ENCODE results near the gene ACOXL. TPM values are rescaled to one million over a fixed set of nuclear protein-coding genes. Genes with fewer than 3 reads are reported as not detected.

Gene ACOXL
- total RNA-seq, 4 donors from 2014 or later = not detected

GRCh38 chr2:110858993-110859701 lies 126.8 kb downstream of the ACOXL start:
- Histone ChIP-seq H3K36me3 (no peaks in the 10 kb centered on the region), H3K4me1 (peaks cover 0 to 5% (median 0%) of the 10 kb centered on the region in 3 donors), H3K27ac (no peak overlapping the region), H3K27me3 (peaks cover 0 to 70% (median 0%) of the 10 kb centered on the region in 4 donors), H3K9me3 (no peaks in the 10 kb centered on the region), H3K4me3 (no peak overlapping the region)
- 38 to 53% methylated on average over 13 of the region's 13 CpGs for WGBS, 2 donors
- no peak for DNase-seq
- intact Hi-C loops (cut with DNase I) = no loop called here
- TF ChIP-seq, protein P1, sequence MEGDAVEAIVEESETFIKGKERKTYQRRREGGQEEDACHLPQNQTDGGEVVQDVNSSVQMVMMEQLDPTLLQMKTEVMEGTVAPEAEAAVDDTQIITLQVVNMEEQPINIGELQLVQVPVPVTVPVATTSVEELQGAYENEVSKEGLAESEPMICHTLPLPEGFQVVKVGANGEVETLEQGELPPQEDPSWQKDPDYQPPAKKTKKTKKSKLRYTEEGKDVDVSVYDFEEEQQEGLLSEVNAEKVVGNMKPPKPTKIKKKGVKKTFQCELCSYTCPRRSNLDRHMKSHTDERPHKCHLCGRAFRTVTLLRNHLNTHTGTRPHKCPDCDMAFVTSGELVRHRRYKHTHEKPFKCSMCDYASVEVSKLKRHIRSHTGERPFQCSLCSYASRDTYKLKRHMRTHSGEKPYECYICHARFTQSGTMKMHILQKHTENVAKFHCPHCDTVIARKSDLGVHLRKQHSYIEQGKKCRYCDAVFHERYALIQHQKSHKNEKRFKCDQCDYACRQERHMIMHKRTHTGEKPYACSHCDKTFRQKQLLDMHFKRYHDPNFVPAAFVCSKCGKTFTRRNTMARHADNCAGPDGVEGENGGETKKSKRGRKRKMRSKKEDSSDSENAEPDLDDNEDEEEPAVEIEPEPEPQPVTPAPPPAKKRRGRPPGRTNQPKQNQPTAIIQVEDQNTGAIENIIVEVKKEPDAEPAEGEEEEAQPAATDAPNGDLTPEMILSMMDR (IDR thresholded peaks at IDR 0.05) = no peak
- no peak for TF ChIP-seq POLR2A (IDR thresholded peaks at IDR 0.05)

DNA sequence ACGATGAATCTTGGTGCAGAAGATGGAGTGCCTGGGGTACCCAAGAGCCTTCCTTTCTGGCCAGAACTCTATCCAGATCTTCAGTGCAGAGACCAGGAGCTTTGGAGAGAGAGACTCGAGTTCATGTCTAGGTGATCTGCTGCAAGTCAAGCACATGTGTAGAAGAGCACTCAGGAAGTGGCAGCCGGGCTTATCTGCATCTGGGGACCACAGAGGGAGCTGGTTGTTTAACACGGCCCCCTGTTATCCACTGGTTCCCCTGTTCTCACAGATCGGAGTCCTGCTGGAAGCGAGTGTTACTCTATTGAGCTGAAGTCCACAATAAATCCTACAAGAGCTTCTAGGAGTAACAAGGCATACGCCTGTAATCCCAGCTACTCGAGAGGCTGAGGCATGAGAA lies 128.3 kb downstream of the ACOXL start:
- TF ChIP-seq, protein P1 (IDR thresholded peaks at IDR 0.05) = no peak
- no peak for TF ChIP-seq POLR2A (IDR thresholded peaks at IDR 0.05)
- WGBS, 2 donors = 75 to 83% methylated on average over 7 of the region's 8 CpGs
- no peaks in the 10 kb centered on the region for H3K36me3 ChIP-seq
- H3K27ac ChIP-seq = no peak overlapping the region
- H3K4me3 ChIP-seq = no peak overlapping the region
- intact Hi-C loops (cut with DNase I) = no loop called here
- H3K27me3 ChIP-seq = peaks cover 0 to 80% (median 0%) of the 10 kb centered on the region in 4 donors
- DNase-seq = no peak
- no peaks in the 10 kb centered on the region for H3K9me3 ChIP-seq
- peaks cover 0 to 5% (median 0%) of the 10 kb centered on the region in 3 donors for H3K4me1 ChIP-seq

- peaks cover 0 to 5% (median 0%) of the 10 kb centered on the region in 3 donors for H3K4me1 ChIP-seq
- peaks cover 0 to 80% (median 0%) of the 10 kb centered on the region in 4 donors for H3K27me3 ChIP-seq
- no peak overlapping the region for H3K4me3 ChIP-seq
- intact Hi-C loops (cut with DNase I) = no loop called here
- no peak for DNase-seq
- 65 to 75% methylated on average over 17 of the region's 17 CpGs for WGBS, 2 donors
- H3K9me3 ChIP-seq = no peaks in the 10 kb centered on the region
- H3K36me3 ChIP-seq = no peaks in the 10 kb centered on the region
- no peak overlapping the region for H3K27ac ChIP-seq
- TF ChIP-seq, protein P1 (IDR thresholded peaks at IDR 0.05) = no peak
- TF ChIP-seq POLR2A (IDR thresholded peaks at IDR 0.05) = no peak
Observed at GRCh38 chr2:110861616-110862260, 129.4 kb downstream of the ACOXL start.

DNA sequence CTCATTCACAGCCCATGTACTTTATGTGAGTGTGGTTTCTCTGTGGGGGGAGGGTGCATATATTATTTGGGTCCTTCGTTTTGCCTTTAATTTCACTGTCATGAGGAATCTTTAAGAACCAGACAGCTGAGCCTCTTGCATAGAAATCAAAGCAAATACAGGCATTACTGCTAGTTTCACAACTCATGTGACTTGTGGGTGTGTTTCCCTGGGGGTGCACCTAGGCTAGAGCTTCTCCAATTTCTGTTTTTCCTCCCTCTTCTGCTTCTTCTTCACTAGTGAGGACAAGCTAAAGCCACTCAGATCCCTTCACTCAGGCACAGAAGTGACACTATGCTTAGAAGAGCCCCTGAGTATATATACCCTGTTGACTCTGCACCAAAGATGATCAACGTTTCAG lies 131.4 kb downstream of the ACOXL start:
- Histone ChIP-seq H3K36me3 (no peaks in the 10 kb centered on the region), H3K4me3 (no peak overlapping the region), H3K27ac (no peak overlapping the region), H3K9me3 (no peaks in the 10 kb centered on the region), H3K4me1 (peaks cover 0 to 5% (median 0%) of the 10 kb centered on the region in 3 donors), H3K27me3 (peaks cover 0 to 63% (median 0%) of the 10 kb centered on the region in 4 donors)
- WGBS, 2 donors = 67 to 77% methylated on average over 1 to 2 of the region's 2 CpGs
- DNase-seq = no peak
- intact Hi-C loops (cut with DNase I) = no loop called here
- no peak for TF ChIP-seq POLR2A (IDR thresholded peaks at IDR 0.05)
- TF ChIP-seq, protein P1 (IDR thresholded peaks at IDR 0.05) = no peak

DNA sequence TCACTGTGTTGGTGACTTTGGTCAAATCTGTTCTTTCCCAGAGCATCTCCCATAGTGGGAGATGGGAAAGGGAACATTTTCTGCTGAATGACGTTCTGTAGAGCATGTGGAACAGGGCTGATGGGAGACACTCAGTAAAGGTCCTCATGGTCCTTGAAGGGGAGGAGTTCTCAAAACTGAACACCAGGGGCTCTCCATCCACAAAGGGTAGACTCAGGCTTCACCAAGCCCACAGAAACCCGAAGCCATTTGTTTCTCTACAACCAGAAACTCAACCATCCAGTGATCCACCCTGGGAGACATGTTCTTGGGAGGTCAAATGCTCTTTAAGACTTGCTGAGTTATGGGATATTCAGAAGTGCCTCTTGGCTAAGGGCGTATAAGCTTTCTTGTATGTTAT lies 131.8 kb downstream of the ACOXL start:
- H3K36me3 ChIP-seq = no peaks in the 10 kb centered on the region
- H3K4me3 ChIP-seq = no peak overlapping the region
- H3K27ac ChIP-seq = no peak overlapping the region
- intact Hi-C loops (cut with DNase I) = no loop called here
- TF ChIP-seq POLR2A (IDR thresholded peaks at IDR 0.05) = no peak
- TF ChIP-seq, protein P1 (IDR thresholded peaks at IDR 0.05) = no peak
- no peaks in the 10 kb centered on the region for H3K9me3 ChIP-seq
- no peak for DNase-seq
- peaks cover 0 to 4% (median 0%) of the 10 kb centered on the region in 3 donors for H3K4me1 ChIP-seq
- H3K27me3 ChIP-seq = peaks cover 0 to 58% (median 0%) of the 10 kb centered on the region in 4 donors
- 71 to 78% methylated on average over 3 of the region's 3 CpGs for WGBS, 2 donors

Data from esophagus squamous epithelium (tissue), 5 donors.